ENCODE data around the gene WNK1. TPM values are rescaled to one million over a fixed set of nuclear protein-coding genes. Genes with fewer than 3 reads are reported as not detected.

The WNK1 gene
- total RNA-seq, 1 donor from 2014 or later = 57.6 TPM

DNA sequence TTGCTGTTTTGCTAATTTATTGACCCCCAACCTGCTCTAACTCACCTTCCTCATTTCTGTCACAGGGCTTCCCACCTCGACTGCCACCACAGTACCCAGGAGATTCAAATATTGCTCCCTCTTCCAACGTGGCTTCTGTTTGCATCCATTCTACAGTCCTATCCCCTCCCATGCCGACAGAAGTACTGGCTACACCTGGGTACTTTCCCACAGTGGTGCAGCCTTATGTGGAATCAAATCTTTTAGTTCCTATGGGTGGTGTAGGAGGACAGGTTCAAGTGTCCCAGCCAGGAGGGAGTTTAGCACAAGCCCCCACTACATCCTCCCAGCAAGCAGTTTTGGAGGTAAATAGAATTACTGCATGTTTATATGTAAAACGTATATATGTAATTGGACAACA, 128.3 kb downstream of the WNK1 start:
- H3K4me3 ChIP-seq (ENCODE audit: low read depth, low read length) = no peak overlapping the region
- peaks cover 3% of the 10 kb centered on the region for H3K36me3 ChIP-seq (ENCODE audit: control insufficient read depth, insufficient read depth, low read length)
- no peak for DNase-seq (ENCODE audit: low read depth)
- TF ChIP-seq, protein P1, sequence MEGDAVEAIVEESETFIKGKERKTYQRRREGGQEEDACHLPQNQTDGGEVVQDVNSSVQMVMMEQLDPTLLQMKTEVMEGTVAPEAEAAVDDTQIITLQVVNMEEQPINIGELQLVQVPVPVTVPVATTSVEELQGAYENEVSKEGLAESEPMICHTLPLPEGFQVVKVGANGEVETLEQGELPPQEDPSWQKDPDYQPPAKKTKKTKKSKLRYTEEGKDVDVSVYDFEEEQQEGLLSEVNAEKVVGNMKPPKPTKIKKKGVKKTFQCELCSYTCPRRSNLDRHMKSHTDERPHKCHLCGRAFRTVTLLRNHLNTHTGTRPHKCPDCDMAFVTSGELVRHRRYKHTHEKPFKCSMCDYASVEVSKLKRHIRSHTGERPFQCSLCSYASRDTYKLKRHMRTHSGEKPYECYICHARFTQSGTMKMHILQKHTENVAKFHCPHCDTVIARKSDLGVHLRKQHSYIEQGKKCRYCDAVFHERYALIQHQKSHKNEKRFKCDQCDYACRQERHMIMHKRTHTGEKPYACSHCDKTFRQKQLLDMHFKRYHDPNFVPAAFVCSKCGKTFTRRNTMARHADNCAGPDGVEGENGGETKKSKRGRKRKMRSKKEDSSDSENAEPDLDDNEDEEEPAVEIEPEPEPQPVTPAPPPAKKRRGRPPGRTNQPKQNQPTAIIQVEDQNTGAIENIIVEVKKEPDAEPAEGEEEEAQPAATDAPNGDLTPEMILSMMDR (IDR thresholded peaks at IDR 0.05; ENCODE audit: insufficient read depth, low read length, poor library complexity, severe bottlenecking) = no peak
- H3K27me3 ChIP-seq (ENCODE audit: control insufficient read depth, insufficient read depth, low read length) = no peaks in the 10 kb centered on the region

DNA sequence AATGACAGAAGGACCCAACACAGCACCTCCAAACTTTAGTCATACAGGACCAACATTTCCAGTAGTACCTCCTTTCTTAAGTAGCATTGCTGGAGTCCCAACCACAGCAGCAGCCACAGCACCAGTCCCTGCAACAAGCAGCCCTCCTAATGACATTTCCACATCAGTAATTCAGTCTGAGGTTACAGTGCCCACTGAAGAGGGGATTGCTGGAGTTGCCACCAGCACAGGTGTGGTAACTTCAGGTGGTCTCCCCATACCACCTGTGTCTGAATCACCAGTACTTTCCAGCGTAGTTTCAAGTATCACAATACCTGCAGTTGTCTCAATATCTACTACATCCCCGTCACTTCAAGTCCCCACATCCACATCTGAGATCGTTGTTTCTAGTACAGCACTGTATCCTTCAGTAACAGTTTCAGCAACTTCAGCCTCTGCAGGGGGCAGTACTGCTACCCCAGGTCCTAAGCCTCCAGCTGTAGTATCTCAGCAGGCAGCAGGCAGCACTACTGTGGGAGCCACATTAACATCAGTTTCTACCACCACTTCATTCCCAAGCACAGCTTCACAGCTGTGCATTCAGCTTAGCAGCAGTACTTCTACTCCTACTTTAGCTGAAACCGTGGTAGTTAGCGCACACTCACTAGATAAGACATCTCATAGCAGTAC, 132.5 kb downstream of the WNK1 start:
- TF ChIP-seq, protein P1 (IDR thresholded peaks at IDR 0.05; ENCODE audit: insufficient read depth, low read length, poor library complexity, severe bottlenecking) = no peak
- DNase-seq (ENCODE audit: low read depth) = no peak
- Histone ChIP-seq H3K36me3 (ENCODE audit: control insufficient read depth, insufficient read depth, low read length) (peaks cover 3% of the 10 kb centered on the region), H3K4me3 (ENCODE audit: low read depth, low read length) (no peak overlapping the region), H3K27me3 (ENCODE audit: control insufficient read depth, insufficient read depth, low read length) (no peaks in the 10 kb centered on the region)

DNA sequence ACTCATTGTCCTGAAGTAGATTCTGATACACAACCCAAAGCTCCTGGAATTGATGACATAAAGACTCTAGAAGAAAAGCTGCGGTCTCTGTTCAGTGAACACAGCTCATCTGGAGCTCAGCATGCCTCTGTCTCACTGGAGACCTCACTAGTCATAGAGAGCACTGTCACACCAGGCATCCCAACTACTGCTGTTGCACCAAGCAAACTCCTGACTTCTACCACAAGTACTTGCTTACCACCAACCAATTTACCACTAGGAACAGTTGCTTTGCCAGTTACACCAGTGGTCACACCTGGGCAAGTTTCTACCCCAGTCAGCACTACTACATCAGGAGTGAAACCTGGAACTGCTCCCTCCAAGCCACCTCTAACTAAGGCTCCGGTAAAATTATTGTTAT, 133.3 kb downstream of the WNK1 start:
- no peak for DNase-seq (ENCODE audit: low read depth)
- Histone ChIP-seq H3K27me3 (ENCODE audit: control insufficient read depth, insufficient read depth, low read length) (no peaks in the 10 kb centered on the region), H3K4me3 (ENCODE audit: low read depth, low read length) (no peak overlapping the region), H3K36me3 (ENCODE audit: control insufficient read depth, insufficient read depth, low read length) (peaks cover 3% of the 10 kb centered on the region)
- TF ChIP-seq, protein P1 (IDR thresholded peaks at IDR 0.05; ENCODE audit: insufficient read depth, low read length, poor library complexity, severe bottlenecking) = no peak

- TF ChIP-seq, protein P1 (IDR thresholded peaks at IDR 0.05; ENCODE audit: insufficient read depth, low read length, poor library complexity, severe bottlenecking) = no peak
- no peak for DNase-seq (ENCODE audit: low read depth)
- Histone ChIP-seq H3K4me3 (ENCODE audit: low read depth, low read length) (no peak overlapping the region), H3K36me3 (ENCODE audit: control insufficient read depth, insufficient read depth, low read length) (peaks cover 2% of the 10 kb centered on the region), H3K27me3 (ENCODE audit: control insufficient read depth, insufficient read depth, low read length) (no peaks in the 10 kb centered on the region)
These were observed 133.8 kb downstream of the WNK1 start for GRCh38 chr12:886206-886605.

DNA sequence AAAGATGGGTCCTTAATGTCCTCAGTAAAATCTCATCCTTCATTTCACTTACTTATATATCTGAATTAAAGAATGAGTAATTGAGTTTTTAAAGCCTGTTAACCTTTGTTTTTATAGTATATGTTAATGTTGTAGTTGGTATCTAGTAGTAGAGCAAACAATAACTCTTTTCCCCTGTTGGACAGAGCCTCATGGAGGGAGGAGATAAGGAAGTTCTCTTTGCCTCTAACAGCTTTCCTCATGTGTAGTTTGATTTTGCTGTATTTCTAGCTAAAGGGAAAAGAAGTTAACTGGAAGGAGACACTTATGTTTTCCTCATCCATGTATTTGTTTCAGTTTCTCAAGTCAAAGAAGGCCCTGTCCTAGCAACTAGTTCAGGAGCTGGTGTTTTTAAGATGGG, 141.8 kb downstream of the WNK1 start:
- DNase-seq (ENCODE audit: low read depth) = no peak
- TF ChIP-seq, protein P1 (IDR thresholded peaks at IDR 0.05; ENCODE audit: insufficient read depth, low read length, poor library complexity, severe bottlenecking) = no peak
- Histone ChIP-seq H3K36me3 (ENCODE audit: control insufficient read depth, insufficient read depth, low read length) (no peaks in the 10 kb centered on the region), H3K4me3 (ENCODE audit: low read depth, low read length) (no peak overlapping the region), H3K27me3 (ENCODE audit: control insufficient read depth, insufficient read depth, low read length) (no peaks in the 10 kb centered on the region)

DNA sequence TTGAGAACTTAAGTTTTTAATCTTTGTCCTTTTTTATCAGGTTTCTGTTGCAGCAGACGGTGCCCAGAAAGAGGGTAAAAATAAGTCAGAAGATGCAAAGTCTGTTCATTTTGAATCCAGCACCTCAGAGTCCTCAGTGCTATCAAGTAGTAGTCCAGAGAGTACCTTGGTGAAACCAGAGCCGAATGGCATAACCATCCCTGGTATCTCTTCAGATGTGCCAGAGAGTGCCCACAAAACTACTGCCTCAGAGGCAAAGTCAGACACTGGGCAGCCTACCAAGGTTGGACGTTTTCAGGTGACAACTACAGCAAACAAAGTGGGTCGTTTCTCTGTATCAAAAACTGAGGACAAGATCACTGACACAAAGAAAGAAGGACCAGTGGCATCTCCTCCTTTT, 143.7 kb downstream of the WNK1 start:
- TF ChIP-seq, protein P1 (IDR thresholded peaks at IDR 0.05; ENCODE audit: insufficient read depth, low read length, poor library complexity, severe bottlenecking) = no peak
- H3K27me3 ChIP-seq (ENCODE audit: control insufficient read depth, insufficient read depth, low read length) = no peaks in the 10 kb centered on the region
- H3K4me3 ChIP-seq (ENCODE audit: low read depth, low read length) = no peak overlapping the region
- DNase-seq (ENCODE audit: low read depth) = no peak
- H3K36me3 ChIP-seq (ENCODE audit: control insufficient read depth, insufficient read depth, low read length) = no peaks in the 10 kb centered on the region

Data from kidney epithelial cell (primary cell).